SK-N-SH treated with all-trans-retinoic acid at 6 μM for 48 hours (cell line): ENCODE data around the gene FLNC.

Experiments
- ATAC-seq: fragments of 200-7000 bp; cut with Tn5 transposase; 3 replicates; pipeline ENCODE4 v1.9.1; 2020; ENCODE audit warnings: mild to moderate bottlenecking, moderate library complexity
- ARNTL ChIP-seq: fragments of 450-650 bp; formaldehyde crosslinking; IDR thresholded peaks from 2 replicates; pipeline ENCODE4 v1.5.0; 2020; ENCODE audit warnings: low read depth, mild to moderate bottlenecking, moderate library complexity, borderline replicate concordance
- BACH2 ChIP-seq: fragments of 250-450 bp; sonication (Bioruptor Pico); IDR thresholded peaks from 2 replicates; pipeline ENCODE4 v1.9.0; 2021; ENCODE audit warnings: mild to moderate bottlenecking, borderline replicate concordance
- CSDC2 ChIP-seq: fragments of 250-450 bp; sonication (Bioruptor Pico); IDR thresholded peaks from 2 replicates; pipeline ENCODE4 v1.5.0; 2020; ENCODE audit warnings: mild to moderate bottlenecking, moderate library complexity
- ESRRG ChIP-seq: fragments of 250-450 bp; sonication (Bioruptor Pico); IDR thresholded peaks from 2 replicates; pipeline ENCODE4 v1.6.1; 2021; ENCODE audit warnings: mild to moderate bottlenecking
- GLIS3 ChIP-seq: fragments of 250-450 bp; sonication (Bioruptor Pico); IDR thresholded peaks from 2 replicates; pipeline ENCODE4 v1.5.0; 2020; ENCODE audit warnings: mild to moderate bottlenecking, moderate library complexity
- ISL1 ChIP-seq: fragments of 250-450 bp; sonication (Bioruptor Pico); IDR thresholded peaks from 2 replicates; pipeline ENCODE4 v2.1.2; 2022; ENCODE audit warnings: mild to moderate bottlenecking, moderate library complexity
- OSR1 ChIP-seq: fragments of 250-450 bp; sonication (Bioruptor Pico); IDR thresholded peaks from 2 replicates; pipeline ENCODE4 v1.8.0; 2022; ENCODE audit warnings: moderate library complexity, mild to moderate bottlenecking, inconsistent platforms
- PPARA ChIP-seq: fragments of 250-450 bp; sonication (Bioruptor Pico); IDR thresholded peaks from 2 replicates; pipeline ENCODE4 v1.5.0; 2020; ENCODE audit warnings: mild to moderate bottlenecking, borderline replicate concordance
- RARB ChIP-seq: fragments of 250-450 bp; sonication (Bioruptor Pico); IDR thresholded peaks from 2 replicates; pipeline ENCODE4 v1.8.0; 2021; ENCODE audit warnings: mild to moderate bottlenecking, moderate library complexity
- TCF4 ChIP-seq: fragments of 250-450 bp; sonication (Bioruptor Pico); IDR thresholded peaks from 2 replicates; pipeline ENCODE4 v1.8.0; 2021; ENCODE audit warnings: mild to moderate bottlenecking, moderate library complexity, borderline replicate concordance
- TOX ChIP-seq: fragments of 250-450 bp; sonication (Bioruptor Pico); IDR thresholded peaks from 2 replicates; pipeline ENCODE4 v1.8.0; 2021; ENCODE audit warnings: mild to moderate bottlenecking, moderate library complexity, borderline replicate concordance
- ZC3H10 ChIP-seq: fragments of 250-450 bp; sonication (Bioruptor Pico); IDR thresholded peaks from 2 replicates; pipeline ENCODE4 v1.5.1; 2021; ENCODE audit warnings: mild to moderate bottlenecking, moderate library complexity
- ZFP3 ChIP-seq: fragments of 250-450 bp; sonication (Bioruptor Pico); IDR thresholded peaks from 2 replicates; pipeline ENCODE4 v1.5.0; 2020; ENCODE audit warnings: mild to moderate bottlenecking, moderate library complexity
- ZFP30 ChIP-seq: fragments of 450-650 bp; formaldehyde crosslinking; IDR thresholded peaks from 2 replicates; pipeline ENCODE4 v1.5.0; 2022; ENCODE audit warnings: mild to moderate bottlenecking, moderate library complexity
- ZNF565 ChIP-seq: fragments of 450-650 bp; formaldehyde crosslinking; conservative IDR thresholded peaks from 2 replicates; pipeline ENCODE4 v1.5.0; 2020; ENCODE audit warnings: low read depth, mild to moderate bottlenecking, moderate library complexity
- ZNF70 ChIP-seq: fragments of 450-650 bp; formaldehyde crosslinking; IDR thresholded peaks from 2 replicates; pipeline ENCODE4 v1.5.0; 2020; ENCODE audit warnings: mild to moderate bottlenecking, moderate library complexity
- ZNF8 ChIP-seq: fragments of 450-650 bp; formaldehyde crosslinking; IDR thresholded peaks from 2 replicates; pipeline ENCODE4 v1.5.0; 2020; ENCODE audit warnings: mild to moderate bottlenecking, moderate library complexity
- TF ChIP-seq, protein P1 (sequence below): fragments of 250-450 bp; sonication (Bioruptor Pico); IDR thresholded peaks from 2 replicates; pipeline ENCODE4 v1.5.1; 2020; ENCODE audit warnings: low read depth, mild to moderate bottlenecking, moderate library complexity
- TF ChIP-seq, protein P2 (sequence below): fragments of 250-450 bp; sonication (Bioruptor Pico); IDR thresholded peaks from 2 replicates; pipeline ENCODE4 v1.8.0; 2020; ENCODE audit warnings: mild to moderate bottlenecking, moderate library complexity, borderline replicate concordance
- TF ChIP-seq, protein P3 (sequence below): fragments of 250-450 bp; sonication (Bioruptor Pico); IDR thresholded peaks from 2 replicates; pipeline ENCODE4 v1.5.1; 2021; ENCODE audit warnings: mild to moderate bottlenecking, moderate library complexity
- TF ChIP-seq, protein P4 (sequence below): fragments of 250-450 bp; sonication (Bioruptor Pico); IDR thresholded peaks from 2 replicates; pipeline ENCODE4 v1.8.0; 2021; ENCODE audit warnings: low read depth, mild to moderate bottlenecking, moderate library complexity, borderline replicate concordance
- TF ChIP-seq, protein P5 (sequence below): fragments of 250-450 bp; sonication (Bioruptor Pico); IDR thresholded peaks from 2 replicates; pipeline ENCODE4 v1.5.0; 2020; ENCODE audit warnings: mild to moderate bottlenecking, moderate library complexity

Gene FLNC

DNA sequence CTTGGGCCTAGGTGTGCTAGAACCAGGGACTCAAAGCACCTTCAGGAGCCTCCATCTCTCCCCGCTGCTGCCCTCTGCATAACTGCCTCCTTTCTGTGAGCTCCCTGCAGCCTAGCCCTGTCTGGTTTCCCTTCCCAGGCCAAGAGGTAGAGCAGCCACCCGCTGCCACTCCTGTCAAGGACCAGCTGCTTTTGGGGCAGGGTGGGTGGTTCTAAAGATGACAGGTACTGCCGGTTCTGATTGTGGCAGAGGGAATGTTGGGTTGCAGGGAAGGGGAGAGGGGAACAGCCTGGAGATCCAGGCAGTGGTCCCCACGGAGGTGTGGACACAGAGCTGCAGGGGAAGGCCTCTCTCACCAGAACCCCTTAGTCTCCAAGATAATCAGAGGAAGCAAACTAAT lies 3.7 kb upstream of the FLNC start:
- TF ChIP-seq GLIS3 (CRISPR knock-in tag) (no peak), ZNF70 (CRISPR knock-in tag) (no peak), ZFP30 (CRISPR knock-in tag) (no peak), ARNTL (CRISPR knock-in tag) (no peak), PPARA (no peak), BACH2 (CRISPR knock-in tag) (no peak), ZNF565 (CRISPR knock-in tag) (no peak), ESRRG (no peak)
- TF ChIP-seq, protein P1, sequence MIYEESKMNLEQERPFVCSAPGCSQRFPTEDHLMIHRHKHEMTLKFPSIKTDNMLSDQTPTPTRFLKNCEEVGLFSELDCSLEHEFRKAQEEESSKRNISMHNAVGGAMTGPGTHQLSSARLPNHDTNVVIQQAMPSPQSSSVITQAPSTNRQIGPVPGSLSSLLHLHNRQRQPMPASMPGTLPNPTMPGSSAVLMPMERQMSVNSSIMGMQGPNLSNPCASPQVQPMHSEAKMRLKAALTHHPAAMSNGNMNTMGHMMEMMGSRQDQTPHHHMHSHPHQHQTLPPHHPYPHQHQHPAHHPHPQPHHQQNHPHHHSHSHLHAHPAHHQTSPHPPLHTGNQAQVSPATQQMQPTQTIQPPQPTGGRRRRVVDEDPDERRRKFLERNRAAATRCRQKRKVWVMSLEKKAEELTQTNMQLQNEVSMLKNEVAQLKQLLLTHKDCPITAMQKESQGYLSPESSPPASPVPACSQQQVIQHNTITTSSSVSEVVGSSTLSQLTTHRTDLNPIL, result no peak
- TF ChIP-seq, protein P2, sequence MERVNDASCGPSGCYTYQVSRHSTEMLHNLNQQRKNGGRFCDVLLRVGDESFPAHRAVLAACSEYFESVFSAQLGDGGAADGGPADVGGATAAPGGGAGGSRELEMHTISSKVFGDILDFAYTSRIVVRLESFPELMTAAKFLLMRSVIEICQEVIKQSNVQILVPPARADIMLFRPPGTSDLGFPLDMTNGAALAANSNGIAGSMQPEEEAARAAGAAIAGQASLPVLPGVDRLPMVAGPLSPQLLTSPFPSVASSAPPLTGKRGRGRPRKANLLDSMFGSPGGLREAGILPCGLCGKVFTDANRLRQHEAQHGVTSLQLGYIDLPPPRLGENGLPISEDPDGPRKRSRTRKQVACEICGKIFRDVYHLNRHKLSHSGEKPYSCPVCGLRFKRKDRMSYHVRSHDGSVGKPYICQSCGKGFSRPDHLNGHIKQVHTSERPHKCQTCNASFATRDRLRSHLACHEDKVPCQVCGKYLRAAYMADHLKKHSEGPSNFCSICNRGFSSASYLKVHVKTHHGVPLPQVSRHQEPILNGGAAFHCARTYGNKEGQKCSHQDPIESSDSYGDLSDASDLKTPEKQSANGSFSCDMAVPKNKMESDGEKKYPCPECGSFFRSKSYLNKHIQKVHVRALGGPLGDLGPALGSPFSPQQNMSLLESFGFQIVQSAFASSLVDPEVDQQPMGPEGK (CRISPR knock-in tag), result no peak
- TF ChIP-seq, protein P3, sequence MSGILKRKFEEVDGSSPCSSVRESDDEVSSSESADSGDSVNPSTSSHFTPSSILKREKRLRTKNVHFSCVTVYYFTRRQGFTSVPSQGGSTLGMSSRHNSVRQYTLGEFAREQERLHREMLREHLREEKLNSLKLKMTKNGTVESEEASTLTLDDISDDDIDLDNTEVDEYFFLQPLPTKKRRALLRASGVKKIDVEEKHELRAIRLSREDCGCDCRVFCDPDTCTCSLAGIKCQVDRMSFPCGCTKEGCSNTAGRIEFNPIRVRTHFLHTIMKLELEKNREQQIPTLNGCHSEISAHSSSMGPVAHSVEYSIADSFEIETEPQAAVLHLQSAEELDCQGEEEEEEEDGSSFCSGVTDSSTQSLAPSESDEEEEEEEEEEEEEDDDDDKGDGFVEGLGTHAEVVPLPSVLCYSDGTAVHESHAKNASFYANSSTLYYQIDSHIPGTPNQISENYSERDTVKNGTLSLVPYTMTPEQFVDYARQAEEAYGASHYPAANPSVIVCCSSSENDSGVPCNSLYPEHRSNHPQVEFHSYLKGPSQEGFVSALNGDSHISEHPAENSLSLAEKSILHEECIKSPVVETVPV (CRISPR knock-in tag), result no peak
- ATAC-seq, result no peak

DNA sequence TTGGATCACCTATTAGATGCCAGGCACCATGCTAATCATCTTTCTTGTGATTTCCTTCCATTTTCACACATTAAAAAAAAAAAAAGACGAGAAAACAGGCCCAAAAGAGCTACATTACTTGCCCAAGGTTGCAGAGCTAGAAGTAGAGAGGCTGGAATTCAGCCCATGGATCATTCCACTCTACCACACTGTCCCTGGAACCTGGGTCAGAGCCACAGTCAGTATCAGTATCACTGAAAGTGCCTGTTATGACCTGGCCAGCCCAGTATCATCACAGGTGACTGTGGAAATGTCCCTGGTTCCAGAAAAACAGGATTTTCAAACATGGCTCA lies 3.3 kb upstream of the FLNC start:
- no peak for ATAC-seq
- TF ChIP-seq ISL1 (CRISPR knock-in tag) (no peak), ZNF565 (CRISPR knock-in tag) (no peak), BACH2 (CRISPR knock-in tag) (no peak), ZNF8 (no peak), ZFP3 (CRISPR knock-in tag) (no peak), ARNTL (CRISPR knock-in tag) (no peak), GLIS3 (CRISPR knock-in tag) (no peak), ZC3H10 (CRISPR knock-in tag) (no peak), TOX (CRISPR knock-in tag) (no peak), OSR1 (no peak), ZNF70 (CRISPR knock-in tag) (no peak), RARB (no peak), CSDC2 (CRISPR knock-in tag) (no peak), ESRRG (no peak), TCF4 (no peak)
- TF ChIP-seq, protein P2 (CRISPR knock-in tag), result no peak
- TF ChIP-seq, protein P4, sequence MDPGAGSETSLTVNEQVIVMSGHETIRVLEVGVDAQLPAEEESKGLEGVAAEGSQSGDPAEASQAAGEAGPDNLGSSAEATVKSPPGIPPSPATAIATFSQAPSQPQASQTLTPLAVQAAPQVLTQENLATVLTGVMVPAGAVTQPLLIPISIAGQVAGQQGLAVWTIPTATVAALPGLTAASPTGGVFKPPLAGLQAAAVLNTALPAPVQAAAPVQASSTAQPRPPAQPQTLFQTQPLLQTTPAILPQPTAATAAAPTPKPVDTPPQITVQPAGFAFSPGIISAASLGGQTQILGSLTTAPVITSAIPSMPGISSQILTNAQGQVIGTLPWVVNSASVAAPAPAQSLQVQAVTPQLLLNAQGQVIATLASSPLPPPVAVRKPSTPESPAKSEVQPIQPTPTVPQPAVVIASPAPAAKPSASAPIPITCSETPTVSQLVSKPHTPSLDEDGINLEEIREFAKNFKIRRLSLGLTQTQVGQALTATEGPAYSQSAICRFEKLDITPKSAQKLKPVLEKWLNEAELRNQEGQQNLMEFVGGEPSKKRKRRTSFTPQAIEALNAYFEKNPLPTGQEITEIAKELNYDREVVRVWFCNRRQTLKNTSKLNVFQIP, result no peak
- TF ChIP-seq, protein P1, result no peak
- TF ChIP-seq, protein P3 (CRISPR knock-in tag), result no peak
- TF ChIP-seq, protein P5, sequence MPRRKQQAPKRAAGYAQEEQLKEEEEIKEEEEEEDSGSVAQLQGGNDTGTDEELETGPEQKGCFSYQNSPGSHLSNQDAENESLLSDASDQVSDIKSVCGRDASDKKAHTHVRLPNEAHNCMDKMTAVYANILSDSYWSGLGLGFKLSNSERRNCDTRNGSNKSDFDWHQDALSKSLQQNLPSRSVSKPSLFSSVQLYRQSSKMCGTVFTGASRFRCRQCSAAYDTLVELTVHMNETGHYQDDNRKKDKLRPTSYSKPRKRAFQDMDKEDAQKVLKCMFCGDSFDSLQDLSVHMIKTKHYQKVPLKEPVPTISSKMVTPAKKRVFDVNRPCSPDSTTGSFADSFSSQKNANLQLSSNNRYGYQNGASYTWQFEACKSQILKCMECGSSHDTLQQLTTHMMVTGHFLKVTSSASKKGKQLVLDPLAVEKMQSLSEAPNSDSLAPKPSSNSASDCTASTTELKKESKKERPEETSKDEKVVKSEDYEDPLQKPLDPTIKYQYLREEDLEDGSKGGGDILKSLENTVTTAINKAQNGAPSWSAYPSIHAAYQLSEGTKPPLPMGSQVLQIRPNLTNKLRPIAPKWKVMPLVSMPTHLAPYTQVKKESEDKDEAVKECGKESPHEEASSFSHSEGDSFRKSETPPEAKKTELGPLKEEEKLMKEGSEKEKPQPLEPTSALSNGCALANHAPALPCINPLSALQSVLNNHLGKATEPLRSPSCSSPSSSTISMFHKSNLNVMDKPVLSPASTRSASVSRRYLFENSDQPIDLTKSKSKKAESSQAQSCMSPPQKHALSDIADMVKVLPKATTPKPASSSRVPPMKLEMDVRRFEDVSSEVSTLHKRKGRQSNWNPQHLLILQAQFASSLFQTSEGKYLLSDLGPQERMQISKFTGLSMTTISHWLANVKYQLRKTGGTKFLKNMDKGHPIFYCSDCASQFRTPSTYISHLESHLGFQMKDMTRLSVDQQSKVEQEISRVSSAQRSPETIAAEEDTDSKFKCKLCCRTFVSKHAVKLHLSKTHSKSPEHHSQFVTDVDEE (CRISPR knock-in tag), result no peak
- TF ChIP-seq, all 23 proteins: peak for 0
